GM18870 (cell line): ENCODE results near the gene CIPC.

Experiments used
- ATAC-seq: cut with Tn5 transposase; IDR thresholded peaks from one replicate; pipeline ENCODE4 v1.9.1; 2021; ENCODE audit warnings: moderate library complexity; ENCODE audit not compliant: unreplicated experiment

CIPC gene, protein sequence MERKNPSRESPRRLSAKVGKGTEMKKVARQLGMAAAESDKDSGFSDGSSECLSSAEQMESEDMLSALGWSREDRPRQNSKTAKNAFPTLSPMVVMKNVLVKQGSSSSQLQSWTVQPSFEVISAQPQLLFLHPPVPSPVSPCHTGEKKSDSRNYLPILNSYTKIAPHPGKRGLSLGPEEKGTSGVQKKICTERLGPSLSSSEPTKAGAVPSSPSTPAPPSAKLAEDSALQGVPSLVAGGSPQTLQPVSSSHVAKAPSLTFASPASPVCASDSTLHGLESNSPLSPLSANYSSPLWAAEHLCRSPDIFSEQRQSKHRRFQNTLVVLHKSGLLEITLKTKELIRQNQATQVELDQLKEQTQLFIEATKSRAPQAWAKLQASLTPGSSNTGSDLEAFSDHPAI

DNA sequence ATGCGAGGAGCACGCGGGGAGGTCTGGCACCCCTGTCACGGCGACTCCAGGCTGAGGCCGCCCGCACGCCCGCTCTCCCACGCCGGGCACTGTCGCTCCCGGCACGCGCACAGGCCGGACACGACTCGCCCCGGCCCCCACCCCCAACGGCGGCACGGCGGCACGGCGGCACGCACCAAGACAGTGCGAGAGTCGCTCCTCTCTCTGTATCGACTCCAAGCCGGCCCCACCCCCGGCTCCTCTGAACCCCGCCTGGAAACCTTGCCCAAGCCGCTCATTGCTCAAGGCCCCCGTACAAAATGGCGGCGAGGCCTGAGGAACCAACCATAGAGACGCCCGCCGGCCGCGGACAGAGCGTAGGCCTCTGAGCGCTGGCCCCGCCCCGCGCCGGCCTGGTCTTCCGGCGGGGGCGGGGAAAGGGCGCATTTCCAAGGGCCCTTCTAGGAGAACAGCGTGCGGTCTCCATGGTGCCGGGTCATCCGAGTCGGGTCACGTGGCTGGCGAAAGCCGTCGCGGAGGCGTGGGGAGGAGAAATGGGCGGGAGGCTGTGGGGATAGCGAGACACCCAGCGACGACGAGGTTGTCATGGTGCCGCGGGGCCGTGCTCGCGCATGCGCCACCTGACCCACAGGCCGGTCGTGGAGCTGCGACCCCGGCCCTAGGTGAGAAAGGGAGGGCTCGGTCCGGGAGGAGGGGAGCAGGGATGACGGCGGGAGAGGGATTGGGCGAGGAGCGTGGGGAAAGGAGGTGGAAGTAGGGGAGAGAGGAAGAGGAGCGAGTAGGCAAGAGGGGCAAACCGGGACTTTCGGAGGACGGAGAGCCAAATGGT lies at the start of gene CIPC:
CIPC (plus strand) TSS at position 559 of the 829 bp plus-strand sequence. CDS start 7,451 bp downstream, outside the sequence.
- ATAC-seq = peak; percentile 77

DNA sequence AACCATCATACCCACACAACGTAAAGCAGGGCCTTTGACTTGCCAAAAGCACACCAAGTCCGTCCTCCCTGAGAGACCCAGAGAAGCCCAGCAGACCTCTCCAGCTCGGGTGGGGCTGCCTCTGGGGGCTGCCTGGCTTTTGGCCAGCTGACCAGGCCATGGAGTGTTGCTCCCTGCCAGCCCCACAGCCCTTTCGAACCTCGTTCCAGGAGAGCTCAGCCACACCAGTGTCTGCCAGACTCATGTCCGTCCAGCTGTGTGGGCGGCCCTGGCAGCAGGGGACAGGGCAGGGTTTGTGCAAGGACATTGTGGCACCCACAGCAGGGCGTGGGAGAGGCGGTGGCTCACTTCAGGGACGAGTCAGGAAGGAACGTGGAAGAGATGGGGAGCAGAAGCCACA lies 46.9 kb upstream of the CIPC start:
- ATAC-seq = no peak

DNA sequence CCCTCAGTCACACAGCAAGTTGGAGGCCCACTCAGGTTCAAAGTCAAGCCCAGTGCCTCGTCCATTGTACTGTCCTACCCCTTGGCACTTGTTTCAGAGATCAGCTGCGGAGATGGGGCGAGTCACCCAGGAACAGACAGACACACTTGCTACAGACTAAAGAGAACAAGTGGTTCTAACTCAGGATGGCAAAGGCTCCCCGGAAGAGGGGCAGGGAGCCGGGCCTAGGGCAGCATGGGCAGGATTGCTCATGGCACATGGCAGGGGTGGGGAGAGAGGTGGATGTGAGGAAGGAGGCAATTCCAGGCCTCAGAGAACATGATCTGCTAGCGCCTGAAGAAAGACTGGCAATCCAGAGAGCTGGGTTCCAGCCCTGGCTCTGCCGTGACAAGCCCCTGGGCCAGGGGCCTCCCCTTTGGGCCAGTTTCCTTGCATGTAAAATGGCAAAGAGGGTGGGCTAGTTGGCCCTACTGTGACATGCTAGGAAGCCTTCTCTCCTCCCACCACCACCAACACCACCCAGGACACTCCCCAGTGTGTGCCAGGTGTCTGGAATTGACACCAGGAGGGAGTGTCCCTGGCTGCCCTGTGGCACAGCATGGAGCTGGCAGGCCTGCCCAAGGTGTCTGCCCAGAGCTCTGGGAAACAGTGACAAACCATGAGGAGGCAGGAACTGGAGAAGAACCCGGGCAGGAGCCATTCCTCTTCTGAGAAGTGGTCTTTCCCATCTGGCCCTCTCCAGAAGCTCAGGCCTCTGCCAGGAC lies 45.6 kb upstream of the CIPC start:
- no peak for ATAC-seq

DNA sequence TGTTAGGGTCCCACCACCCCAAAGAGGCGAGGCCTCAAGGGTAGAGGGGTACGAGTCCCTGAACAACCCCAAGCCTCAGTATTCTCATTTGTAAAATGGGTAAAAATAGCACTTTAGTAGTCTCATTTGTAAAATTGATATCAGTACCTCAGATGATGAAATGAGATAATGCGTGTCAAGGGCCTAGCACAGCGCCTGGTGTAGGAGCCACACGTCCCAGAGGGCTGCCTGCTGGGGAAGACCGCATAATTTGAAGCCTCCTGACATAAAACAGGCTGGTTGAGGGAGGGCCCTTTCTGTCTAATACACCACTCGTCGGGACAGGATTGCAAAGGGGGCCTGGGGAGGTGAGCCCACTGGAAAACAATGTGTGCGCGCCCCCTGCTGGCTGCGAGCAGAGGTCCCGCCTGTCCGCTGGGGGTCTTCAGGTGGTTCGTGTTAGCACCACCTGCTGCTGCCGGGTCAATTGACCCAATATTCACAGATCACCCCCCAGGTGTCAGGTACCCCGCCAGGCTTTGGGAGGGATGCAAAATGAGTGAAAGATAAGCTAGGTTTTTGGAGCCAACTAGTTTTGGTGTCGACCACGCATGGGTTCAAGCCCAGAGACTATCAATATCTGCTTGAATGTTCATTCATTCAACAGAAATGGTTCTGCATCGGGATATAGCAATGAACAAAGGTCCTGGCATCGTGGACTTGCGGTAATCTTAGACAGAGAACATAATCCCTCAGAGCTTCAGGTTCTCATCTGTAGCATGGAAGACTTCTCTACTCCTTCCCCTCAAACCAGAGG lies 44.8 kb upstream of the CIPC start:
- ATAC-seq = no peak

DNA sequence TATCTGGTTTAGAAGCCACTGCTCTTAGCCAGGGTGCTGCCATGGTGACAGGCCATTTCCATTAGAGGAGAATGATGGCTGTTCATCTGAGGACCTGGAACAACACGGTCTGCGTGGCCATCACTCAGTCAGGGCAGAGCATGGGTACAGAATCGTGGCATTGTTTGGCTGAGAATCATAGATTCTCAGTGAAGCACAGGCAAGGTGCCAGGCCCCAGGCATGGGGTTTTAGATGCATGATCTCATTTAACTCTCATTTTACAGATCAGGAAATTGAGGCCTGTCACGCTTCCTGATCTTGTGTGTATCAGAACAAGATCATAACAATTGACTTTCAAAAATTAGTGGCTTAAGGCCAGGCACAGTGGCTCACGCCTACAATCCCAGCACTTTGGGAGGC lies 42.8 kb upstream of the CIPC start:
- ATAC-seq = no peak

DNA sequence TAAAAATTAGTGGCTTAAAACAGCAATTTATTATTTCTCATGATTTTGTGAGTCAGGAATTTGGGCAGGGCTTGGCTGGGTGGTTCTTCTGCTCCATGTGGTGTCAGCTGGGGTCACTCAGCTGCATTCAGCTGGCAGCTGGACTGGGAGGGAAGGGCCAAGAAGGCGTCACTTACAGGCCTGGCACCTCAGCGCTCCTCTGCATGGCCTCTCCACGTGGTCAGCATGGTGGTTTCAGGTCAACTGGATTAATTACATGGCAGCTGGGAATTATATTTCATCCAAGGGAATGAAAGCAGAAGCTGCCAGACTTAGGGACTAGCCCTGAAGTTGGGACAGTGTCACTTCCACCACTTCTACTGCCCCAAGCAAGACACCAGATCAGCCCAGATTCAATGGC lies 42.1 kb upstream of the CIPC start:
- ATAC-seq = no peak

DNA sequence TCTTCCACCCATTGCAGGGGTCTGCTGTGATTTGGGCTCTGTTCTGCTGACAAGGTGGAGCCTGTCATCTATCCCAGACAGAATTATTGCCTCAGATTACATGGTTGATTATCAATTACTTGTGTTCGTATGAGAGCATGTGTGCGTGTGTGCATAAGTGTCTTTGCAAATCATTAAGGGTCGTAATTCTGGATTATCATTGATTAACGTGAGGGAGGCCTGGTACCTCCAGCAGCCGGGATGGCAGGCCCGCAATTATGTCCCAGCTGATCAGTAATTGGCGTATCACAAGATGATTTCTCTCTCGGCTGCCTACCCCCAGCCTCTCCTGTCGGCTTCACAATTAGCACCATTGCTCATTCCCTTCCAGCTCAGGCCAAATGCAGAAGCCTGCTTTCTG lies 39.9 kb upstream of the CIPC start:
- ATAC-seq = no peak

DNA sequence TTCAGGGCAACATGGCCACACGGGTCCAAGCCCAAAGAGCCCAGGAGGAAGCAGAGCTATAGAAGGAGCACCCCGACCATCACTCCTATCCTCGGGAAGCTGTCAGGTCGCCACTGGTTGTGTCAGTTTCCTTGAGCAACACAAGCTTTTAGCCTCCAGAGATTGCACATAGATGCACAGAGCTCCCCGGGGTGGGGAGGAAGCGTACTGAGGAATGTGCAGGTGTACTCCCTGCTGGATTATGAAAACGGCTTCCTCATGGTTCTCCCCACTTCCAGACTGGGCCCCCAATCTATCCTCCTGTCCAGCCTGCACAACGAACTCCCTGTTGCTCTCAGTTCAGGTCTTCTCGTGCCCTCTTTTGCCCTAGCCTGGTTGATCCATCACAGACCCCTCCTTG lies 39.3 kb upstream of the CIPC start:
- ATAC-seq = no peak

DNA sequence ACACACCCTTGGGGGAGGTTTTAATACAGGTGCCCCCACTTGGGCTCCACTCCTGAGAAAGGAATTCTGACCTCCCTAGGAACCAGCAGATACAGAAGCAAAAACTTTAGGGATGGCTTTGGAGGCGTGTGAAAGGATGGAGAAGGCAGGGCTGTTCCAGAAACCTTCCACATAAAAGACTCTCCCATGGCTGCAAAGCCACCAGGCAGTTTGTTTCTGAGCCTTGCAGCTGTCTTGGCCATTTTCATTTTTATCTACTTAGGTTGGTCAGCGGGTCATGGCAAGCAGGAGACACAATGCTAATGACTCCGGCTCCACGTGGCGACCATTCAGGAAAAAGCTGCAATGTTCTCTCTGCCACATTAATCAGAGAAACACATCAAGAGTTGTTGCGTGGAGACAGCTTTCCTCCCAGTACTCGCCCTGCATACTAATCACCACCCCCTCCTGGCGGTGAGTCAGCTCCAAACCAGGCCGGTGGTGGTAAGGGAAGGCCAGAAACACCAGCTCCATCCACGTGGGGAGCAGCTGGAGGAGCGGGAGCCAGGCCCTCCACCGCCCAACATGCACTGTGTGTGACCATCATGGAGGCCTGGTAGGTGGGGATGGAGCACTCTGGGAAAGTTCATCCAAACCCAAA lies 38.7 kb upstream of the CIPC start:
- ATAC-seq = no peak

DNA sequence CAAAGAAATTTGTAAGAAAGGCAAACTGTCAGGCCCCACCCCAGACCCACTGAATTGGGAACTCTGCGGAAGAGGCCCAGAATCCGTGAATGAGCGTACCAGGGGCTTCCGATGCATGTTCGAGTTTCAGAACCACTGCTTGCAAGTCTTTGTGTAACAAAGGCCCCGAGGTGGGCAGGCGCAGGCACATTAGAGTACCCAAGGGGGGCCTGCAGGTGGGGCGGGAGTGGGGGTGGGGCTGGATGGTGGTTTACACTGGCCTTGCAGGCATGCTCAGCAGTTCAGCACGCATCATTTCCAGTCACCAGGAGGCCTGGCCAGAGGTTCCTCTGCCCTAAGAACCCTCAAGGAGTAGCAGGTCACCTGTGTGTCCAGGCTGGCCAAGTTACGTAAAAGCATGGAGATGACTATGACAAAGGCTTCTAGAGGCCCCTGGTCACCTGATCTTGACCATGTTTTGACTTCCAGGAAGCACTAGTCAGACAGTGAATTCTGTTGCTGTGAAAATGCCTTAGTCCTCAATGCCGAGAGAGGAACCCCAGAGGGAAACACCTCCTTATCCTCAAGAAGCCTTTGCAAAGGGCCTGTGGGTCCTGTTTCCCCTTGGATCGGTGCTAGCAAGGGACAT lies 36.3 kb upstream of the CIPC start:
- no peak for ATAC-seq

DNA sequence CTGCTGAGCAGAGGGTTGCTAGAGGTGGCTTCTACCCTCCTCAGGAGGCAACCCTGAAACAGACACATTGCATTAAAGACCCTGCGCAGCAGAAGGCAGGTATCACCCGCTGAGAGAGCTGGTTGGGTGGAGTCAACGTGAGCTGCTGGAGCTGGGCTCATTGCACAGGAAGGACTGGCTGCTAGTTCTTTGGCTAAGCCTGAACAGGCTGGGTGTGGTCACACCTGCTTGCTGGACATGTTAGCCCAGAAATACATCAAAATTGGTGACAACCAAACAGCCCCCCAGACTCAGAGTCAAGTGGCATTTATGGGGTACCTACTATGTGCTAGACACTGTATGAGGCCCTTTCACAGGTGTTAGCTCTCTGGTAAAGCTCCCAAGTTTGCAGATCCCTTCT lies 35.8 kb upstream of the CIPC start:
- no peak for ATAC-seq

DNA sequence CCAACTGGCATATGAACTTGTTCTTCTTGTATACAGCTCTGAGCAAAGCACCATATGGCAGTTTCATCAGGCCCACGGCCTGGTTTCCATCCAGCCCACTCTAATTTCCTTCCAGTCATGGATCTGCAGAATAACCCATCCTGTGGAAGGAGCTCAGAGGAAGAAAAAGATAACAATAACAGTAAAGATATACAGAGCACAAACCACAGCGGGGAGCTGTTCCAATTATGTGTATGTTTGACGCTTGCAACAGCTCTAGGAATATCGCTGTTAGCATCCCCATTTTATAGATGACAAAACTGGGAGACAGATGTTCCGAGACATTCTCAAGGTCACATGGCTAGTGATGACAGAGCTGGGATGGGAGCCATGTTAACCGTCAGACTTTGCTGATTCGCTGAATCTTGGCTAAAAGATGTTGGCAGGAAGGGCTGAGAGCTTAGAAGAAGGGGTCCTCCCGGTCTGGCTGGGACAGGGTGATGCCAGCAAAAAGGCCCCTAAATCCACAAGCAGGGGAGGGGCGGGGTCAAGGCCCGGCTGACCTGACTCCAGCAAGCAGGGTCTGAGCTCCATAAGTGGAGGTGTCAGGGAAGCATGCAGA lies 34.4 kb upstream of the CIPC start:
- no peak for ATAC-seq

DNA sequence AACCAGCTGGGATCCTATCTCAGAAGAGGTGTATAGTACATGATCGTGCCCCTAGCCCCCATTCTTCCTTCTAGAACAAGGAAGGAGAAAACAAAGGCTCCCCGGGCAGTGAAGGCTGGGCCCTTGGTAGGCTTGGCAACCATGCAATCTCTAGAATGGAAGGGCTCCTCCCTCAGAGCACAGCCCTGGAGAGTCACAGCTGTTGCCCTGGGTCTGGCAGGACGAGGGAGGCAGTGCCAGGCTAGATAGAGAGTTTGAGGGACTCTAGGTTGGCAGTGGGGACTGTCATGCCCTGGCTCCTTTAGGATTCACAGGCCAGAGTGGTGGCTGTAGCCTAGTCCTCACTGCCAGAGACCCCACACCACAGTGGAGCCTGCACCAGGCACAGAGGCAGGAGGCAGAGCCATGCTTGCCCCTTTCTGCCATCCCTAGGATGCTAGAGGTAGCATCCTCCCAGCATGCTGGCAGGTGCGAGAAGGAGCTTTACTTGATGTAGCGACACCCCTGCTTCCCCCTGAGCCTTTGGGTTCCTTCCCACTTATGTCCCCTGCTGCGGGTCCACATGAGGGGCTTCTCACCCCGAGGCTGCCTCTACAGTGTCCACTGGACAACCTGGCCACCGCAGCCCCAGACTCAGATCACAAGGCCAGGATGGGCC lies 33.4 kb upstream of the CIPC start:
- ATAC-seq = no peak

DNA sequence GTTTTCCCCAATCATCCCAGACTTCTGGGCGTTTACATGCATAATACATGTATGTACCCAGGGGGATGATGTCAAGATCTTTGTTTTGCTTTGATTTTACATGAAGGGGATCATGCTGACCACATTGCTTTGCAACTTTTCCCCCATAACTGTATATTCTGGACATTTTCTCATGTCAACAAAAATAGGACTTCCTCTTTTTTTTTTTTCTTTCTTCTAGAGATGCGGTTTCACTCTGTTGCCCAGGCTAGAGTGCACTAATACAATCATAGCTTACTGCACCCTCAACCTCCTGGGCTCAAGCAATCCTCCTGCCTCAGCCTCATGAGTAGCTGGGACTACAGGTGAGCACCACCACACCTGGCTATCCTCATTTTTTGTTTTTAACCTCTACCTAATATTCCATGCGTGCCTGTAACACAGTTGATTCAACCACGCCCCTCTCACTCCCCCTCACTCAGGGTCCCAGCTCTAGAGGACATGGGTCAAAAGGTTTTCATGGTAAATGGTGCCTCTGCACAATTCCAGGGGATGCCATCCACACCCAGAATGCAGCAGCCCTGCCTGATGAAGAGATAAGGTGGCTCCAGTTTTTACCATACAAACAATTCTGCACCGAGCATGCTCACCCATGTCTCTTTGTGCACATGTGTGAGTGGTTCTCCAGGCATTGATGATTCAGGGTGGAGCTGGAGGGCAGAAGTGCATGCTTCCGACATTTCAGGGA lies 32.0 kb upstream of the CIPC start:
- no peak for ATAC-seq

DNA sequence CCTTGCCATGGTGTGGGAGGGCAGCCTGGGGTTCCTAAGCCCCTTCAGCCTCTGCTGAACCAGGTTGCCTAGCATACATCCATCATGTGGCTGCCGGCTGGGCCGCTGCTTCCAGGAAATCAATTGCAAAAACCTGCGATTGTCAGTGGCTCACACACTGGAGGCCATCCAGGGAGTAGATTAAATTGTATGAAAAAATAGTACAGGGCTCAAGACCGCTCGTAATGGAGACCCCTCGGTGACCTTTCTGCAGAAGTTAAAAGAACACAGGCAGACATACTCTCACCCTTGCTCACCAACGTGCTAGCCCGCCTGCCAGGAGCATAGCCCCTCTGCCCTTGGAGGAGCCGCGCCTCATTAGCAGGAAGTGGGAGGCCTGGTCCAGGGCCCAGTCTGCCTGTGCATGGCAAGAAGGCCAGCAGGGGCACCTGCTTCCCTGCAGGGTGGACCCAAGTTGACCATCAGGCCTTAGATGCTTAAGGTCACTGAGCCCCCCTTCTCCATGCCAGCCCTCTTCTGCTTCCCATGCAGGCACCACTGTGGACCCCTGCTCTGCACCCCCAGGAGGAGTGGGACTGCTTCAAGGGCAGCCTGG lies 31.4 kb upstream of the CIPC start:
- ATAC-seq = no peak

DNA sequence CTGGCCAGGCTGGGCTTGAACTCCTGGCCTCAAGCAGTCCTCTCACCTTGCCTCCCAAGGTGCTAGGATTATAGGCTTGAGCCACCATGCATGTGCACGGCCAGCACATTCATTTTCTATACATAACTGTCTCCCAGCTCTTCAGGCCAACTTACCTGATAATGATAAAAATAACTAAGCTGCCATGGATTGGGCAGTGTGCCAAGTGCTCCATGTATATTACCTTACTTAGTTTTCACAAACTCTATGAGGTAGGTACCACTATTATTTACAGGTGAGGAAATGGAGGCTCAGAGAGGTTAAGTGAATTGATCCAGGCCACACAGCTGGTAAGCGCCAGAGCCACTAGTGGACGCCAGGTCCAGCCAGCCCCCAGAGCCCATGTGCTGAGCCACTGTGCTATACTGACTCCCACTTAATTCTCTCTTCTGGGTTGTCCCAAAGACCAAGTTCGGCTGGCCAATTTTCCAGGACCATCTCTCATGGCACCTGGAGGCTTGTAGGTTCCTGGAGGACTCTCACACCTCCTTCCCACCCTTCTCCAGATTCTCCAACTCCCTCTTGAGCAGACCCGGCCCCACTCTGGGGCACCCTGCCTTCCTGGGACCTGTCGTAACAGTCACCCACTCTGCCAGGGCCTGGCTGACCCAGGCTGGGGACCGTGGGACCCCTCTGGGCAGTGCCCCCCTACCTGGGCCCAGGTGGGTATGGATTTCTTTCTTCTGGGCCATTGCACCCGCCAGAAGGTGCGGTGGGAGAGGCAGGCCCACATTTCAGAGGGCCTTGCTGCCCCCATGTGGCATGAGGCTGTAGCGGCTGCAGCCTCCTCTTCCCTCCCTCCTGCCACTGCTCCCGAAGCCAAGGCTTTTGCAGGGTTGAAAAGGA lies 30.2 kb upstream of the CIPC start:
- no peak for ATAC-seq
